Erythroblast (primary cell): ENCODE measurements around the gene RIMBP2.

Experiments used
- GATA1 ChIP-seq: IDR thresholded peaks from 2 replicates; pipeline ENCODE4 v1.6.1; 2011; ENCODE audit warnings: low read depth, mild to moderate bottlenecking, control low read depth, low read length, moderate library complexity
- POLR2A ChIP-seq: IDR thresholded peaks from 2 replicates; pipeline ENCODE4 v1.6.1; 2011; ENCODE audit warnings: mild to moderate bottlenecking, low read length

DNA sequence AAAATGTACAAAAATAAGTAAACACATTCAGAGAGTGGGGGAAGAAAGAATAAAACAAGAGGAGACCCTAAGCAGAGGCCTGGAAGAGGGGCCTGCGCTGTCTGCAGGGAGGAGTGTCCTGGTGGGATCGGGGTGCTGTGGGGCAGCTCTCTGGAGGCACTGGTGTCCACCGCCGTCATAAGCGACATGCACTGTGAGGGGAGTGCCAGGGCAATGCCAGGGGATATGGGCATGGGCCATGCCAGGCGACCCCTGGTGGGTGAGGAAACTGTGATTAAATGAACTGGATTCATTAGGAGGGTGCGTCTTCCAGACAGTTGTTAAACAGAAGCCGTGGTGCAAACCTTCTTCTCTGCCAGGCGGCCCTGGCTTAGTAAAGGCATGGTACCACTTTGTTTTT, 261.8 kb downstream of the RIMBP2 start:
- no peak for TF ChIP-seq POLR2A
- TF ChIP-seq GATA1 = no peak
